G401.6 (cell line): ENCODE results near the gene CCDC149.

Source experiments
- FAIRE-seq: peaks from 2 replicates; lab custom pipeline; 2012; peaks lifted over from hg19 to GRCh38; lab: Jason Lieb, UNC

Gene CCDC149

GRCh38 chr4:24878636-24879016 is 34.2 kb downstream of the CCDC149 start:
- no peak for FAIRE-seq

- FAIRE-seq = no peak
These were observed 34.8 kb downstream of the CCDC149 start for GRCh38 chr4:24877868-24878635.

- FAIRE-seq = no peak
These were observed 36.4 kb downstream of the CCDC149 start for GRCh38 chr4:24876431-24876830.

- no peak for FAIRE-seq
These were observed 40.1 kb downstream of the CCDC149 start for GRCh38 chr4:24872720-24873119.

GRCh38 chr4:24871210-24871609 is 41.6 kb downstream of the CCDC149 start:
- FAIRE-seq = no peak

GRCh38 chr4:24867766-24868296 is 45.0 kb downstream of the CCDC149 start:
- no peak for FAIRE-seq

- FAIRE-seq = no peak
These were observed 45.6 kb downstream of the CCDC149 start for GRCh38 chr4:24867251-24867650.

GRCh38 chr4:24865401-24865800 is 47.4 kb downstream of the CCDC149 start:
- FAIRE-seq = no peak

- no peak for FAIRE-seq
These were observed 49.0 kb downstream of the CCDC149 start for GRCh38 chr4:24863799-24864198.

- FAIRE-seq = no peak
These were observed 50.6 kb downstream of the CCDC149 start for GRCh38 chr4:24862073-24862751.

GRCh38 chr4:24858550-24858949 is 54.3 kb downstream of the CCDC149 start:
- FAIRE-seq = no peak

- FAIRE-seq = no peak
These were observed 54.8 kb downstream of the CCDC149 start for GRCh38 chr4:24858026-24858425.

- no peak for FAIRE-seq
These were observed 56.3 kb downstream of the CCDC149 start for GRCh38 chr4:24856586-24856985.

GRCh38 chr4:24855741-24856140 is 57.1 kb downstream of the CCDC149 start:
- FAIRE-seq = no peak

GRCh38 chr4:24853142-24853541 is 59.7 kb downstream of the CCDC149 start:
- no peak for FAIRE-seq

GRCh38 chr4:24850674-24851073 is 62.2 kb downstream of the CCDC149 start:
- no peak for FAIRE-seq

GRCh38 chr4:24849756-24850155 is 63.1 kb downstream of the CCDC149 start:
- no peak for FAIRE-seq

- no peak for FAIRE-seq
These were observed 63.5 kb downstream of the CCDC149 start for GRCh38 chr4:24849351-24849750.

GRCh38 chr4:24846716-24847115 is 66.1 kb downstream of the CCDC149 start:
- FAIRE-seq = no peak

GRCh38 chr4:24845902-24846301 is 66.9 kb downstream of the CCDC149 start:
- no peak for FAIRE-seq

GRCh38 chr4:24845132-24845531 is 67.7 kb downstream of the CCDC149 start:
- FAIRE-seq = no peak

GRCh38 chr4:24843096-24843495 is 69.7 kb downstream of the CCDC149 start:
- no peak for FAIRE-seq

GRCh38 chr4:24842356-24842755 is 70.5 kb downstream of the CCDC149 start:
- no peak for FAIRE-seq
